NK-92 (cell line): Measurements from ENCODE around the gene LHX5.

Experiments used
- DNase-seq: peaks from one replicate; lab custom pipeline; 2025; ENCODE audit not compliant: unreplicated experiment; lab: John Stamatoyannopoulos, UW

The LHX5 gene

DNA sequence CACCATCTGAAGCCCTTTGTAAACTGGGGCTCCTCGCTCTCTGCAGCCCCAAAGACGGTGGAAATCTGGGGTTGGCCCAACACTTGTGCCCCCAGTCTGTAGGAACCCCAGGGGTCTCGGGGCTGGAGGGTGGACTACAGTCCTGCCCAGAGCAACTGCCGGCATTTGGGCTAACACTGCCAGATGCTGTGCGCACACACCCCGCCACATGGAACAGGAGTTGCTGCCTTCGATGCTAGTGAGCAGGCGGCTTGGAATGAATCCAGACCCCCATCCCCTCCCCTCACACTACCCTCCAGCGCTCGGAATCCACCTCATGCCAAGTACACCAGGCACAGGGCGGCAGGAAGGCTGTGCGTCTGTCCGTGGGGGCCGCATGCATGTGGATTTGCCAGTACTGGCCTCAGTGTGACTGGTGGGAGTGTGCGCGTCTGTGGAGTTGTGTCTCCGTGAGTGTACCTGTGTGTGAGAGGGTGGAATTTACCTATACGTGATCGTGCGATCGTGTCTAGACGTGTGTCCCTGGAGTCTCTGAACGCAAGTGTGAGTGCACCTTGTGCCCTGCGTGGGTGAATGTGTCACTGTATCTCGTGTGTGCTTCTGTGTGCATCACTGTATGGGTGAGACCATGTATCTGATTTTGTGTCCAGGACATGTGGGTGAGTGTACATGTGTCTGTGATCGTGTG is 5.1 kb downstream of the LHX5 start:
- DNase-seq, result no peak

- no peak for DNase-seq
These were observed 5.7 kb downstream of the LHX5 start for GRCh38 chr12:113465808-113466453.

DNA sequence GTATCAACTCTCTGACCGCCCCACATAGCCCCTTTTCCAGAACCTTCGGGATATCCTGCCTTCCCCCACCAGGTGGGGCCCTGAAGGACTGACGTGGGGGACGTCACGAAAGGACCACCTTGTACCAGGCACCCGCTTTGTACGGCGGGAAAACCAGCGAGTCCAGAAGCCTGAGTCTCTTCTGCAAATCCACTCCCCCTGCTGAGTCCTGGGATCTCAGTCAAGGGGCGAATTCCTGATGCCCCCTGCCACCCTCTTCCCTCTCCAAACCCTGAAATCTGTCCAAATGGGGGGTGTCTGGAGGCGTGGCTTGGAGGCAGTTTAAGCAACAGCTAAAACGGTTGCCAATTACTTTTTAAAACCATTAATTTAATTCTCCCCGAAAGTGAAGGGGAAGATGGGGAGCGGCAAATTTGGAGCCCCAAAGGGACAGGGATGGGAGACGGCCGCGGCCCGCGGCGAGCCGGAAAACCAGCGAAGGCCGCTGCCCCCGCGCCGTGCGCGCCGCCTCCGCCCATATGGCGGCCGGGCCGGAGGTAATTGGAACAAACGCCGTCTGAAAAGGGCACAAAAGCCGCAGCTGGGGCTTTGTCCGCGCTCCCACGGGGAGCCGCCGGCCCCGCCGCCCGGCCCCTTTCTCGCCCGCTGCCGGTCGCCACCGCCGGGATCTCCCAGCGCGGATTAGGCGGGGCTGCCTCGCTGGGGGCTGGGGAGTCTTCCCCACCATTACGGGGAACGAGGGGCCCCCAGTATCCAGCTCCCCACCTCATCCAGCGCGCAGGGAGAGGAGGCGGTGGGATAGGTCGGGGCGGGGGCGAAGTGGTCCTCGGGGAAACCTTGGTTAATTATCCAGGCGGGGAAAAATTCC is 6.6 kb downstream of the LHX5 start:
- no peak for DNase-seq

- no peak for DNase-seq
These were observed 7.3 kb downstream of the LHX5 start for GRCh38 chr12:113464452-113464775.

GRCh38 chr12:113463746-113464451 is 7.8 kb downstream of the LHX5 start:
- no peak for DNase-seq

DNA sequence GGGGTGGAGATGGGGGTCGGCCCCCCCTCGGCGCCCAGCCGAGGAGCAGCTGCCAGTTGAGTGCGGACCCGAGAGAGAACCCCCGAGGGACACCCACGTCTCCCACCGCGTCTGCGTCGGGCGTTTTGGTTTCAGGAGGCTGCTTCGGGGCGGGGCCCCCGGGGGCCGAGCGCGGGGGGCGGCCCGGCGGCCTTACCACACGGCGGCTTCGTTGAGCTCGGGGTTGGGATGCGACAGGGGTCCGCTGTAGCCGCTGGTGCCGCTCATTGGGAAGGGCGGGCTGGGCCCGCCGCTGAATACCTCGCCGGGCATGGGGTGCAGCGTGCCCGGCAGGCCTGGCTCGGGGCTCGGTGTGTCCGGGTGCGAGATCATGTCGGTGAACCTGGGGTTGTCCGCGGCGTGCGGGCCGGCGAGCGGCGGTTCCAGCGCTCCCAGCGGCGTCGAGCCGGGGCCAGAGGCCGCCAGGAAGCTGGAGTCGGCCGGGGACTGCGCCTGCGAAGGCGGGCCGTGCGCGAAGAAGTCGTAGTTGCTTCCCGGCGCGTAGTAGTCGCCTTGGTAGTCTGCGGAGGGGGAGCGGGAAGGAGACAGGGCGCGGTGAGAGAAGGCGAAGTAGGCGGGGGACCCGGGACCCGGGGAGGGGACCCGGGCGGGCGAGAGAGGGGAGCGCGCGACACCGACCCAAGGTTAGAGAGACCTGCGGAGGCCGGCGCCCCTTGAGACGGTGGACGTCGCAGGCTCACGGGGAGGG is 8.5 kb downstream of the LHX5 start:
- no peak for DNase-seq

DNA sequence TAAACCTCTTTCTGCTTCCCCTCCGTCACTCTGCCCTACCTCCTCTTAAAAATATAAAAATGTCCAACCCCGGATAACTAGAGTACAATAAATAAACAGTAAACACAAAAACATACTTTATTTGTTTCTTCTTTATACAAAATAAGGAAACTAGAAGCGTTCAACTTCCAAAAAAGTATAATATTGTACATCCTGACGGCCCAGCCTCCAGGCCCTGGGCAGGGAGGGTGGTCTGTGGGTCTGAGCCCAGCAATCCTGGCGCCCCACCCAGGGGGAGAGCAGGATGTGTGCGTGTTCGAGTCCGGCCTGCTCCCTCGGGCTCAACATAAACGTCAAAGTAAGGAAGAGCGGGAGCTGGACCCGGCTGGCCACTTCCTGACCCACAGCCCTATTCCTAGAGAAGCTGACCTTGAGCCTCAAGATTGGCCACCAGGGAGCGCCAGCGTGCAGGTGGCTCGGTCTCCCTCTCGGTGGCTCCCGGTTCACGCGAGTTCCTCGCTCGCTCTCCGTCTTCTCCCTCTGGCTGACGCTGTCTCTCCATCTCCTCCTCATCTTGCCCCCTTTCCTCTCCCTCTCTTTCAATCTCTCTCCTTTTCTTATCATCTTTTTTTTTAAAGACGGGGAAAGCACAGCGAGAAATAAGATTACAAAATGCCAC is 9.4 kb downstream of the LHX5 start:
- no peak for DNase-seq

GRCh38 chr12:113461666-113462065 is 10.0 kb downstream of the LHX5 start:
- no peak for DNase-seq

DNA sequence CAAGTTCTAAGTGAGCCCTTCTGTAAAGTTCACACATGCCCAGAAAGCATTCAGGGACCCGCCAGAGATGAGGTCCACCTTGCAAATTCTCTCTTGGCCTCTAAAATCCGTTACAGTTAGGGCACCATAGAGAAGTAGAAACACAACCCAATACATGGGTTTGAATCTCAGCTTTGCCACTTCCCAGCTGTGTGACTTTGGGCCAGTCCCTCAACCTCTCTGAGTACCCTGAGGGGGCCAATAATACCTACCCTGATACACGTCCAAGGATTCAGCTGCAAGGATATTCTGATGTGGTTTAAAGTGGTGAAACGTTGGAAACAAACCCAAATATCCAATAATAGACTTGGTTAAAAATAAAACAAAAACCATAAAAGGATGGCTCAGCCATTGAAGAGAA is 11.7 kb downstream of the LHX5 start:
- DNase-seq, result no peak

DNA sequence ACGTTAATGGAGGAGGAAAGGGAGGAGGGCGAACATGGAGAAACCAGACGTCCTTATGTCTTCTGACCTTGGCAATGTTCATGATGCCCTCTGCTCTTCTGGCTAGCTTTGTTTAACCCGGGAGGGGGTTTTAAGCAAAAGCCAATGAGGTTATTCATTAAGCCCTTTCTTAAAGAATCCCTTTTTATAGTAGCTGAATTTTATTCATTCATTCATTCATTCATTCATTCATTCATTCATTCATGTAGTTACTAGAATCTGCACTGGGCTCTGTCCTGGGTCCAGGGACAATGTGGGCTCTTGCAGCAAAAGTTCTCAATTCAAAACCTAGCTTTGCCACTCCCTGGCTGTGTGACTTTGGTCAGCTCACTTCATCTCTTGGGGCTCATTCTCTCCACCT is 14.0 kb downstream of the LHX5 start:
- DNase-seq, result no peak

DNA sequence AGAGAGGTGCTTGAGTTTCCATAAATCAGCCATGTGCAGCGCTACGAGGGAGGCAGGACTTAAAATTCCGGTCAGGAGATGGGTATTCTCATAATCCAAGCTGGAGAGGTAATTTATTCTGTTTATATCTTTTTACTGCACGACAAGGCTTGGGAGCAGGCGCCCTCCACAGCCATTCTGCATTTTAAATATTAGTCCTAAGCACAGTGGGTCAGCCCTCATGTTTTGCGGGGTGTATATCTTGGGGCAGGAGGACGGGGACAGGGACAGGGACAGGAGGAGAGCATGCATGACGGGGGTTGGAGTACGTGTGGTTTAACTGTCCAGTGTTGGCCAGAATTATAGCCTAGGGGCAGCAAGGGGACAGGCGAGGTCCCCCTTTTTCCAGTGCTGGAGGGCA is 14.5 kb downstream of the LHX5 start:
- no peak for DNase-seq

DNA sequence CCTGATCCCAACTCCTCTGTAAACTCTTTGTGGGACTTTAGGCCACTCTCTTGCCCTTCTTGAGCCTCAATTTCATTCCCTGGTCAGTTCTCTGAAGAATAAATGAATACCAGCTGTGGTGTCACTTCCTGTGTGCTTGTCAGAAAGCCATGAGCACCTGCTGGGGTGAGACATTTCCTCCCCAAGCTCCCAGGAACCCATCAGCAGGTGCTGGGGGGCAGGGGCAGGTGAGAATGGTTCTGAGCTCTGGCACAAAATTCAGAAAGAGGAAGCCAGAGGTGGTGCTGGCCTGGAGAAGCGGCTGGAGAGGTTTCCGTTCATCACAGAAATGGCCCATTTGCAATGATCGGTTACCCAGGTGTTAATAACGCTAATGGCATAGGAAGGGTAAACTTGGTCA is 14.9 kb downstream of the LHX5 start:
- no peak for DNase-seq

DNA sequence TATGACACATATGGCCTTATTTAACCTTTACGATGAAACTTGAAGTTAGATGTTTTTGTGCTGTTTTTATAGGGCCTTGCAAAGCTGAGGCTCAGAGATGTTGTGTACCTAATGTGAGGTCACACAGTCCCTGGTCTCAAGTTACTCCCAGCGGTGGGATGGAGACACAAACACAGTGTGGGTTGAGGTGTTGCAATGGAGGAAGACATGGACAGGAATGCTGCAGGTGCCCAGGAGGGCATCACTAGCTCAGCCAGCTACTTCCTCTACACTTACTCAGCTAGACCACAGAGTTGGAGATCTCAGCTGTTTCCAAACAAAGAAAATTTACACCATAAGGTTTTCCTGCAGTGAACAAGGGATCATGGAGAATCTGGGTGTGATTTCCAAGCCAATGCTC is 15.5 kb downstream of the LHX5 start:
- no peak for DNase-seq

DNA sequence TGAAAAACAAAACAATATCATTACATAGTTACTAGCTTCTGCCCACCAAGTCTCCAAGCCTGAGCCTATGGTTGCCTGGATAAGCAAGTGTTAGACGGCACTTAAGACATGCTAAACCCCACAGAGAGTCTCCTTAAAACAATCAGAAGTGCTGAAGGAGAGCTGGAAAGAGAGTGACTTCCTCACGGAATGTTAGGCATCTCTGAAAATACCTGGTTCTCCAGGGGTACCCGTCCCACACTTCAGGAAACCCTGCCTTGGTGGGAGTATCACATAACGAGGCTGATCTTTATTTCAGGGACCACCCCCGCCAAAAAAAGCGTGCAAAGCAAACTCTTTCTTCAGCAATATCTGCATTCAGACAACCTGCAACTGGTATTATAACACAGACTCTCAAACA is 18.3 kb downstream of the LHX5 start:
- DNase-seq, result no peak

GRCh38 chr12:113452458-113452857 is 19.2 kb downstream of the LHX5 start:
- no peak for DNase-seq

- DNase-seq, result no peak
These were observed 21.8 kb downstream of the LHX5 start for GRCh38 chr12:113449839-113450238.

DNA sequence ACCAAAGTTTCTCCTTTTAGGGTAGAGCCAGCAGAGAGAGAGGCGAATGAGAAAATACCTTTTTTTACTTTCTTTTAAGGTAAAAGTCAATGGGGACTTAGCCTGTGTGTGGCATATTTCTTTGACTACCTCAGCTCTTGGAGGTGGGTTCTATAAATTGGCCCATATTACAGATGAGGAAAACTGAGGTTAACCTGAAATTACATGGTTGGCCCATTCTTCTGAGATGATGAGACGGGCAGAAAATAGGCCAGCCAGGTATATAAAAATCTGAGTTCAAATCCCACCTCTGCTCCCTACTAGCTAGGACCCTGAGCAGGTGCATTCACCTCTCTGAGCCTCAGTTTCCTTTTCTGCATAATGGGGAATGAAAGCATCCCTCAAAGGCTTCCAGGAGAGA is 22.4 kb downstream of the LHX5 start:
- DNase-seq, result no peak

DNA sequence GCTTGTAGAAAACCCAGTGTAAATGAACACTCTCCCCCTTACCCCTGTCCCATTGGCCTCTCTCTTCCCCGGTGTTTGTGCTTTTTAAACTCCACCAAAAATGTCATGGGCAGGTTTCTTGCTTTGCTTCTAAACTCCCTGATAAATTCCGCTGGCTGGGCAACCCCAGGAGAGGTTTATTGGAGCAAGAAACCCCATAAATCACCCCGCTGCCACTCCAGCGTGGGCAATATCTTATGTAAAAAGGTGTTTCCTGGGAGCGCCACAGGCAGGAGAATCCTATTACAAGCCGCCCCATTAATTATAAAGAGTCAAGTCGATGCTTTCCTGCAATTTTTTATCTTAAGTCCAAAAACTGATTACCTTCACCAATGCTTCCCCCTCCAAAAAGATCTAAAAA is 22.8 kb downstream of the LHX5 start:
- no peak for DNase-seq

GRCh38 chr12:113445544-113446171 is 26.0 kb downstream of the LHX5 start:
- no peak for DNase-seq

DNA sequence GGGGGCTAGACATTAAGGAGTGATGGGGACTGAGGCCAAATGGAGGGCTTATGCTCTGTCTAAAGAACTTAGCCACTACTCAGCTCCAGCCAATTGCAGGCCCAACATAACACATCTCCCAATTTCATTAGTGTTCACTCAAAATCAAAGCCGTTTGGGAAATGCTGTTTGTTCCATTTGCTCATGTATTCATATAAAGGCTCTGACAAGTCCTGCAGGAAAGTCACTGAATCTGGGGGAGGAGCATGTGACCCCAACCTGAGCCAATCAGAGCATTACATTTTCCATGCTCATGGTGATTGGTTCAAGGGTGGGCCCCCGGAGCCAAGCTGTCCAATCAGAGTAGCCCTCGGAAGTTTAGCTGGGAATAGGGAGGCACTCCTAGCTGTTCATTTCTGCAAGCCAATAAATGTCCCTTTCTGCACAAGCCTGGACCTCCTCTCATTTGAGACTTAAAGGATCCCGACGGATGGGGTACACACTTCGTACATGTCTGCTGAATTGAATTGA is 28.6 kb downstream of the LHX5 start:
- DNase-seq, result no peak
